ENCODE measurements around the gene RNASE7.

GRCh38 chr14:21022686-21023085 is 19.5 kb upstream of the RNASE7 start:
- TF ChIP-seq POLR2A (IDR thresholded peaks at IDR 0.05; ENCODE audit: low read depth, low read length): no peak
- TF ChIP-seq POLR2AphosphoS5 (IDR thresholded peaks at IDR 0.05; ENCODE audit: low read depth, low read length): no peak
